Mucosa of stomach (tissue), 1 donor: ENCODE results near the gene EIF1AY.

Experiments
- H3K27me3 ChIP-seq: one replicate; pipeline ENCODE4 v1.7.0; 2013; ENCODE audit warnings: mild to moderate bottlenecking, low read length; ENCODE audit not compliant: control insufficient read depth, insufficient read depth
- H3K36me3 ChIP-seq: one replicate; pipeline ENCODE4 v1.7.0; 2013; ENCODE audit warnings: low read length; ENCODE audit not compliant: control insufficient read depth, insufficient read depth
- H3K4me1 ChIP-seq: one replicate; pipeline ENCODE4 v1.7.0; 2013; ENCODE audit warnings: mild to moderate bottlenecking, low read length; ENCODE audit not compliant: control insufficient read depth, insufficient read depth
- H3K4me3 ChIP-seq: one replicate; pipeline ENCODE4 v1.7.0; 2013; ENCODE audit warnings: low read length
- H3K9ac ChIP-seq: one replicate; pipeline ENCODE4 v1.7.0; 2013; ENCODE audit warnings: mild to moderate bottlenecking, low read length, moderate library complexity
- H3K9me3 ChIP-seq: one replicate; pipeline ENCODE4 v1.7.0; 2013; ENCODE audit warnings: mild to moderate bottlenecking, low read length, moderate library complexity; ENCODE audit not compliant: control insufficient read depth
- donor health status: Pancreatic carcinoma.

The EIF1AY gene

DNA sequence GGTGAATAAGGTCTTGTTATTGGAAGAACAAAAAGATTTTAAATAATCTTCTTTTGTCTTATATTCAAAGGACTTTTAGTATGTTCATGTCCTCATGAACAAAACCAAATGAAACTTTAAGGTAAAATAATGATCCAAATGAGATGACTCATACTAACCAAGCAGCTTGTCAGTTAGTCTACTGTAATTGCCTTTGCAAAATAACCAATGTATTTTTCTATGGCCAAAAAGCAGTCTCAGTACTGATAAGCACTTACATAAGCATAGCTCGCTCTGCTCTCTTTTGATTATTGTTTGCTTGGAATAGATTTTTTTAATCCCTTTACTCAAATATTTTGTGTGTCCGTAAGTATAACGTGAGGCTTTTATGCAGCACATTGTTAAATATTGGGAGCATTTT is 4.3 kb upstream of the EIF1AY start:
- Histone ChIP-seq H3K36me3 (no peaks in the 10 kb centered on the region), H3K4me1 (no peaks in the 10 kb centered on the region), H3K9me3 (no peaks in the 10 kb centered on the region), H3K27me3 (no peaks in the 10 kb centered on the region), H3K4me3 (no peak overlapping the region), H3K9ac (no peak overlapping the region)

DNA sequence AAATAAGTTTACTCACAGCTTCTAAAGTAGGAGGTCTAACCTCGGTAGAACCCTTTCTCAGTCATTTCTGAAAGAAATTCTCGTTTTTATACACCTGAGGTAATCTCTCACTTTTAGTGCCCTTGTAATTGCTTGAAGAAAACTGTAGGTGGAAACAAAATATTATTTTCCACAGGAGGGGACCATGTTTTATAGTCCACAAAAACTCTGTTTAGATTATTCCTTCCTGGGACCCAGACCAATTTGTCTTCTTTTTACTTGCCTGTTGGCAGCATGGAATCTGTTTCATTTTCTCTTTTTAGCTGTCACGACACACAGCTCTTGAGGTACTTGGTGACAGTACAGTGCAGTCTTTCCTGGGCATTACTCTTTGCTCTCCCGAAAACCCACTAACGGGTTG is 930 bp downstream of the EIF1AY start:
- H3K4me1 ChIP-seq, result no peaks in the 10 kb centered on the region
- H3K9me3 ChIP-seq, result no peaks in the 10 kb centered on the region
- no peaks in the 10 kb centered on the region for H3K36me3 ChIP-seq
- no peaks in the 10 kb centered on the region for H3K27me3 ChIP-seq
- peak overlapping the region; percentile 84 for H3K9ac ChIP-seq
- H3K4me3 ChIP-seq, result peak overlapping the region; percentile 71

DNA sequence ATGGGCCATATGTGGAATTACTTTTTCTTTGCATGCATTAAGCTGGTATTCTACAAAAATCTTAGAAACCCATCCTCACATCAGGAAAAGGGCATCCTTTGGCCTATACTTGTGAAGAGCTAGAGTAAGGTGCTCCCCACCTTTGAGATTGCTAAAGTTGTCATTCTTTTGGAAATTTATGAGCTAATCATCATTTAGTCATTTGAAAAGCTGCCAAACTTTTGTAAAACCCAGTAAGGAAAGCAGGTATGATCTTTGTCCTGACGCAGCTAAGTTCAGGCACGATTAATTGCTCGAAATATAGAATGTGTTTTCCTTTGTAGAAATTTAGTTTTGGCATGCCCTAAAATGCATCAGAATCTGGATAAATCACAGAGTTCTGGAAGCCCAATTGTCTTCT is 2.6 kb downstream of the EIF1AY start:
- H3K4me1 ChIP-seq, result no peaks in the 10 kb centered on the region
- H3K4me3 ChIP-seq, result no peak overlapping the region
- H3K9ac ChIP-seq, result no peak overlapping the region
- no peaks in the 10 kb centered on the region for H3K27me3 ChIP-seq
- no peaks in the 10 kb centered on the region for H3K36me3 ChIP-seq
- no peaks in the 10 kb centered on the region for H3K9me3 ChIP-seq

DNA sequence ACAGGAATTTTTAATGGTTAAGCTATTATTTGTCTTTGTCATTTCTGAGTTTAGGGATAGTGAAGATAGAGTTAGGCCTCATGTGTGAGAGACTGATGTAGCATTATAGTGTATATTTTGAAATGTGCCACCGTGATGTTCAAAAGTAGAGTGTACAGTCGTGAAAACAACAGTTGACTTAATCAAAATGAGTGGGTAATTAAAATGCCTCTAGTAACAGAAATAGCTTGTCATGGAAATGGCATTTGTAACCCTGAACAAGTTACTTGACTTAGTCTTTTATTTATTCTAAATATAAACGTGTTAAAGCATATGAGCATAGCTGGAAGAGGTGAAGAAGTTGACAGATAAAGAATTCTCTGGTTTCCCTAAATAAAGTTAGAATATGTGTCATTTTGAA is 6.1 kb downstream of the EIF1AY start:
- no peaks in the 10 kb centered on the region for H3K4me1 ChIP-seq
- H3K9ac ChIP-seq, result no peak overlapping the region
- no peak overlapping the region for H3K4me3 ChIP-seq
- H3K36me3 ChIP-seq, result no peaks in the 10 kb centered on the region
- H3K9me3 ChIP-seq, result no peaks in the 10 kb centered on the region
- no peaks in the 10 kb centered on the region for H3K27me3 ChIP-seq

DNA sequence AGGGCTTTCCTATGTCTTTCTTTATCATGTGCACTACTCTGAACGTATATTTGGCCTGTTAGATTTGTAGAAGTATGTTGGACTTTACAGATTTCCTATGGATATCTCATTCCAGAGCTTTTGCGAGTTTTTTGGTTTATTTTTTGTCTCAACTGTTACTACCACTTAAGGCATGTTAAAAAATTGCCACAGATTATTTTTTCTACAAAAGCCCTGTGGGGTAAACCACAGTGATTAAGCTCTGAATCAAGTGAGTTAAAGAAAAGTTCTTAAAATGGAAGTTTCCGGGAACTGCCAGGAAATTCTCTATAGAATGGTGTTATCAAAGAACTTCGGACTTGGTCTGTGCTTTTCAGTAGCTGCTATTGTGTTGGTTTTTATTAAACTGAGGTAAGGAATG is 10.6 kb downstream of the EIF1AY start:
- H3K27me3 ChIP-seq, result no peaks in the 10 kb centered on the region
- H3K36me3 ChIP-seq, result no peaks in the 10 kb centered on the region
- H3K4me3 ChIP-seq, result no peak overlapping the region
- H3K9me3 ChIP-seq, result no peaks in the 10 kb centered on the region
- H3K9ac ChIP-seq, result no peak overlapping the region
- no peaks in the 10 kb centered on the region for H3K4me1 ChIP-seq
